Mesothelial cell of epicardium (in vitro differentiated cells): ENCODE data around the gene DVL2. TPM values are rescaled to one million over a fixed set of nuclear protein-coding genes. Genes with fewer than 3 reads are reported as not detected.

Source experiments
- DNase-seq, 2 experiments: peaks; one replicate each; pipeline ENCODE4 v3.0.0; 2021; ENCODE audit warnings: low spot score in 2 of 2; ENCODE audit not compliant: unreplicated experiment in 2 of 2
- H3K27ac Mint-ChIP-seq: 2 replicates; pipeline ENCODE4 v1.8.0; 2021; ENCODE audit warnings: mixed read lengths
- H3K27me3 Mint-ChIP-seq: 2 replicates; pipeline ENCODE4 v1.8.0; 2021; ENCODE audit warnings: low read depth, mixed read lengths
- H3K36me3 Mint-ChIP-seq: 2 replicates; pipeline ENCODE4 v1.8.0; 2021; ENCODE audit warnings: mixed read lengths
- H3K4me1 Mint-ChIP-seq: 2 replicates; pipeline ENCODE4 v1.8.0; 2021; ENCODE audit warnings: mixed read lengths
- H3K4me3 Mint-ChIP-seq: 2 replicates; pipeline ENCODE4 v1.8.0; 2021; ENCODE audit warnings: mild to moderate bottlenecking, moderate library complexity, mixed read lengths
- H3K9me3 Mint-ChIP-seq: 2 replicates; pipeline ENCODE4 v1.8.0; 2021; ENCODE audit warnings: mixed read lengths
- CTCF ChIP-seq: fragments of 200-600 bp; sonication (generic); IDR thresholded peaks from one replicate; pipeline ENCODE4 v1.5.0; 2021; ENCODE audit warnings: antibody characterized with exemption; ENCODE audit not compliant: unreplicated experiment
- microRNA-seq: library from miRNA; unstranded; fragments of <30 nt; microRNA quantifications from one replicate; pipeline ENCODE4 v1.2.0, GENCODE V29; 2021; ENCODE audit warnings: inconsistent platforms, mixed read lengths
- total RNA-seq: library from RNA; stranded (reverse); gene quantifications from 3 replicates; pipeline ENCODE4 v1.2.1, GENCODE V29; 2021

DVL2 gene
- total RNA-seq, 1 donor from 2014 or later = 94.0 TPM

GRCh38 chr17:7178973-7179316, 55.4 kb downstream of the DVL2 start:
- H3K27me3 Mint-ChIP-seq = no peaks in the 10 kb centered on the region
- peaks cover 9% of the 10 kb centered on the region for H3K4me1 Mint-ChIP-seq
- no peak for TF ChIP-seq CTCF
- no peak for DNase-seq
- no peak overlapping the region for H3K27ac Mint-ChIP-seq
- H3K4me3 Mint-ChIP-seq = peak overlapping the region; percentile 28
- no peaks in the 10 kb centered on the region for H3K9me3 Mint-ChIP-seq
- H3K36me3 Mint-ChIP-seq = no peaks in the 10 kb centered on the region

DNA sequence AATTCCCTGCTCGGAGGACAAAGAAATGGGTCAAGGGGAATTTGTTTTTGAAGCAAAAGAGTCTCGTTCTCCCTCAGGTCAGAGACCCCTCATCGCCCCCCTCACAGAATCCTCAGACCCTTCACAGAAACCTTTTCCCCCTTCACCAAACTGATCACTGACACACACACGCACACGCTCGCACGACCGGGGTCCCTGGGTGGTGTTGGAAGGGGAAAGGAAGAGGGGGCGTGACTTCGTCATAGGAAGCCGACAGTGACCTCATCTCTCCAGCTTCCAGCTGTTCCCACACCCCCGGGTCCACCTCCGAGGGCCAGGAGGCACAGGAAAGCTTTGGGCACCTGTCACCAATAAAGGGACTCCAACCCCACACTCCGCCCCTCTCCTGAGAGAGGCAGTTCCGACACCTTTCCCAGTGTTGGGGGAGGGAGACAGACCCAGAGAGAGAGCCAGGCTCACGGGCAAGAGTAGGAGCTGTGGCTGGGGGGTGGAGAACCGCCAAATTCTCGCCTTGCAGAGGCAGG, 56.3 kb downstream of the DVL2 start:
- Mint-ChIP-seq H3K9me3 (no peaks in the 10 kb centered on the region), H3K4me1 (peaks cover 9% of the 10 kb centered on the region), H3K36me3 (peaks cover 3% of the 10 kb centered on the region), H3K27me3 (no peaks in the 10 kb centered on the region), H3K4me3 (no peak overlapping the region), H3K27ac (no peak overlapping the region)
- no peak for TF ChIP-seq CTCF
- DNase-seq = peak in 1 of 2 experiments; percentile 57

DNA sequence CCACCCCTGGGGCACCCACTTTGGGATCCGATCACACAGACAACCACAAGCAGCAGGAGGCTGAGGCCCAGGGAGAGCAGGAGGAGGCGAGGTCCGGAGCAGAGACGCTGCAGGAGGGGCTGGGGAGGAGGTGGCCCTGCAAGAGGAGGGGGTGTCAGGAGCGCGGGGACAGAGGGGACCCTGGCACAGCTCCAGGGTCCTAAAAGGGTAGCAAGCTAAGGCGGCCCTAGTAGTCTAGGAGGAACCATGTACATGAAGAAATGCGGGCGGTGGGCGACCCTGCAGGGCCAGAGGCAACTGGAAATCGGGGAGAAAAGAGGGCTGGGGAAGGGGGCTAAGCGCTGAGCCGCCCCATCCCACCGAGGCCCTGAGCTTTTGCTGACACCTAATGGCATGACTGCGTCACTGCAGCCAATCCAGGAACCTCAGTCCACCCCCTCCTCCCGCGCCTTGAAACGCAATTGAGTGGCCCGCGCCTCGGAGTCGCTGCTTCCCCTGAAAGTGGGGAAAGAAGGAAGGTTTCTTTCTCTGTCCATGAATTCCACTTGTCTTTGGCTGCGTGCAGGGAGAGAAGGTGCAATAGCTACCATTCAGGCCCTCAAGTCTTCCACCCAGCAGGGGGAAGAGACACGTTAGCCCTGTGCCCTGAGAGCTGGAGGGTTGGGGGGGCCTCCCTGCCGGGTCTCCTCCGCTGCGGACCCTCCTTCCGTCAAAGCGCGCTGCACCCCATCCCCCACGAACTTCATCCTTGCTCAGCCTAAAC, 56.9 kb downstream of the DVL2 start:
- Mint-ChIP-seq H3K4me1 (peaks cover 9% of the 10 kb centered on the region), H3K27me3 (no peaks in the 10 kb centered on the region), H3K4me3 (no peak overlapping the region), H3K27ac (no peak overlapping the region), H3K36me3 (peaks cover 6% of the 10 kb centered on the region), H3K9me3 (no peaks in the 10 kb centered on the region)
- DNase-seq = peak; percentile 69 to 88
- peak; percentile 78 for TF ChIP-seq CTCF

- Mint-ChIP-seq H3K27me3 (no peaks in the 10 kb centered on the region), H3K27ac (no peak overlapping the region), H3K4me1 (peaks cover 9% of the 10 kb centered on the region), H3K9me3 (no peaks in the 10 kb centered on the region), H3K36me3 (peaks cover 7% of the 10 kb centered on the region), H3K4me3 (no peak overlapping the region)
- no peak for TF ChIP-seq CTCF
- DNase-seq = no peak
Observed at GRCh38 chr17:7176841-7177190, 57.5 kb downstream of the DVL2 start.

- H3K27me3 Mint-ChIP-seq = no peaks in the 10 kb centered on the region
- peaks cover 7% of the 10 kb centered on the region for H3K36me3 Mint-ChIP-seq
- no peak for TF ChIP-seq CTCF
- H3K9me3 Mint-ChIP-seq = no peaks in the 10 kb centered on the region
- H3K4me3 Mint-ChIP-seq = no peak overlapping the region
- no peak overlapping the region for H3K27ac Mint-ChIP-seq
- H3K4me1 Mint-ChIP-seq = peaks cover 9% of the 10 kb centered on the region
- no peak for DNase-seq
Observed at GRCh38 chr17:7176107-7176840, 58.0 kb downstream of the DVL2 start.

Small RNA genes lying within 50 kb of the gene (microRNA-seq; reads per million reads assigned to microRNA genes)
- gene MIR324 = 8,491 reads per million, percentile 95 among the genes with 10 or more reads in this experiment

Other genes starting within 250 kb of the DVL2 start
- 0.22 to 0.40 TPM in 2 of 3 replicates, not detected in the other for gene ALOX12, start 238.5 kb downstream of the DVL2 start, total RNA-seq
- 154 to 166 TPM (median 159 TPM) in 3 replicates for gene RNASEK, start 221.9 kb downstream of the DVL2 start, total RNA-seq
- gene BCL6B, start 211.5 kb downstream of the DVL2 start, total RNA-seq = 0.22 to 0.34 TPM in 2 of 3 replicates, not detected in the other
- gene SLC16A13, start 198.5 kb downstream of the DVL2 start, total RNA-seq = 10.4 to 10.7 TPM (median 10.7 TPM) in 3 replicates
- gene SLC16A11, start 190.4 kb downstream of the DVL2 start, total RNA-seq = 4.1 to 5.1 TPM (median 4.2 TPM) in 3 replicates
- gene CLEC10A, start 154.3 kb downstream of the DVL2 start, total RNA-seq = not detected in 3 replicates
- not detected in 3 replicates for gene ASGR2, start 119.7 kb downstream of the DVL2 start, total RNA-seq
- gene ASGR1, start 55.1 kb downstream of the DVL2 start, total RNA-seq = 15.9 to 19.7 TPM (median 16.5 TPM) in 3 replicates
- gene DLG4, start 14.7 kb downstream of the DVL2 start, total RNA-seq = 59.9 to 62.4 TPM (median 60.2 TPM) in 3 replicates
- gene ACADVL, start 14.6 kb downstream of the DVL2 start, total RNA-seq = 385 to 424 TPM (median 410 TPM) in 3 replicates
- 55.4 to 57.1 TPM (median 55.6 TPM) in 3 replicates for gene PHF23, start 4.9 kb upstream of the DVL2 start, total RNA-seq
- gene GABARAP, start 7.9 kb upstream of the DVL2 start, total RNA-seq = 424 to 451 TPM (median 429 TPM) in 3 replicates
- 122 to 132 TPM (median 130 TPM) in 3 replicates for gene CTDNEP1, start 17.2 kb upstream of the DVL2 start, total RNA-seq
- gene ELP5, start 17.7 kb upstream of the DVL2 start, total RNA-seq = 37.9 to 42.8 TPM (median 42.1 TPM) in 3 replicates
- gene CLDN7, start 28.0 kb upstream of the DVL2 start, total RNA-seq = 79.2 to 86.1 TPM (median 79.9 TPM) in 3 replicates
- gene SLC2A4, start 47.2 kb upstream of the DVL2 start, total RNA-seq = 1.6 to 1.8 TPM (median 1.6 TPM) in 3 replicates
- 1.9 to 3.3 TPM (median 2.2 TPM) in 3 replicates for gene YBX2, start 60.1 kb upstream of the DVL2 start, total RNA-seq
- gene EIF5A, start 73.1 kb upstream of the DVL2 start, total RNA-seq = 265 to 278 TPM (median 273 TPM) in 3 replicates
- gene GPS2, start 80.8 kb upstream of the DVL2 start, total RNA-seq = 42.1 to 52.4 TPM (median 46.2 TPM) in 3 replicates
- gene NEURL4, start 94.8 kb upstream of the DVL2 start, total RNA-seq = 52.8 to 56.7 TPM (median 55.1 TPM) in 3 replicates
- 8.9 to 10.9 TPM (median 9.1 TPM) in 3 replicates for gene ACAP1, start 102.0 kb upstream of the DVL2 start, total RNA-seq
- gene KCTD11, start 117.6 kb upstream of the DVL2 start, total RNA-seq = 17.3 to 18.8 TPM (median 17.7 TPM) in 3 replicates
- gene TMEM95, start 120.6 kb upstream of the DVL2 start, total RNA-seq = 0.18 to 0.42 TPM in 2 of 3 replicates, not detected in the other
- 8.2 to 9.9 TPM (median 9.0 TPM) in 3 replicates for gene TNK1, start 146.6 kb upstream of the DVL2 start, total RNA-seq
- gene PLSCR3, start 160.0 kb upstream of the DVL2 start, total RNA-seq = 67.4 to 69.3 TPM (median 68.4 TPM) in 3 replicates
- gene TMEM256, start 169.6 kb upstream of the DVL2 start, total RNA-seq = 65.7 to 78.3 TPM (median 69.4 TPM) in 3 replicates
- 88.0 to 97.5 TPM (median 90.8 TPM) in 3 replicates for gene NLGN2, start 173.3 kb upstream of the DVL2 start, total RNA-seq
- 0.38 TPM in 1 of 3 replicates, not detected in the others for gene SPEM1, start 185.8 kb upstream of the DVL2 start, total RNA-seq
- gene SPEM2, start 191.1 kb upstream of the DVL2 start, total RNA-seq = not detected in 3 replicates
- gene SPEM3, start 194.3 kb upstream of the DVL2 start, total RNA-seq = not detected in 3 replicates
- 9.7 to 10.2 TPM (median 10.2 TPM) in 3 replicates for gene TMEM102, start 200.9 kb upstream of the DVL2 start, total RNA-seq
- 24.8 to 26.8 TPM (median 26.5 TPM) in 3 replicates for gene FGF11, start 205.0 kb upstream of the DVL2 start, total RNA-seq
- 15.9 to 17.7 TPM (median 16.0 TPM) in 3 replicates for gene CHRNB1, start 210.5 kb upstream of the DVL2 start, total RNA-seq
- gene ZBTB4, start 245.1 kb upstream of the DVL2 start, total RNA-seq = 36.4 to 40.1 TPM (median 39.7 TPM) in 3 replicates
- gene SLC35G6, start 246.9 kb upstream of the DVL2 start, total RNA-seq = not detected in 3 replicates
- 195 to 208 TPM (median 204 TPM) in 3 replicates for gene POLR2A, start 249.8 kb upstream of the DVL2 start, total RNA-seq